DND-41 (cell line): ENCODE measurements around the gene CERS5.

Source experiments
- ATAC-seq: fragments of 200-7000 bp; cut with Tn5 transposase; 3 replicates; pipeline ENCODE4 v1.9.1; 2021; ENCODE audit warnings: low read depth; ENCODE audit not compliant: insufficient read depth
- DNase-seq: peaks from one replicate; pipeline ENCODE4 v3.0.0-alpha.2; 2020
- H2AFZ ChIP-seq: 2 replicates; pipeline ENCODE4 v1.6.0; 2012; ENCODE audit warnings: low read depth, low read length
- H3K27ac ChIP-seq: 2 replicates; pipeline ENCODE4 v1.5.1; 2012; ENCODE audit warnings: low read length, inconsistent platforms
- H3K27me3 ChIP-seq: fragments of 200-600 bp; sonication (generic); 2 replicates; pipeline ENCODE4 v1.6.0; 2012; ENCODE audit warnings: low read length, mild to moderate bottlenecking, inconsistent platforms; ENCODE audit not compliant: insufficient read depth, poor library complexity
- H3K36me3 ChIP-seq: 2 replicates; pipeline ENCODE4 v1.5.1; 2012; ENCODE audit warnings: low read length, inconsistent platforms; ENCODE audit not compliant: insufficient read depth
- H3K4me1 ChIP-seq: 2 replicates; pipeline ENCODE4 v1.5.1; 2012; ENCODE audit warnings: mild to moderate bottlenecking, low read length; ENCODE audit not compliant: insufficient read depth
- H3K4me2 ChIP-seq: 2 replicates; pipeline ENCODE4 v1.6.0; 2012; ENCODE audit warnings: mild to moderate bottlenecking, moderate library complexity, low read length, inconsistent platforms; ENCODE audit not compliant: insufficient read depth
- H3K4me3 ChIP-seq, 2 experiments: fragments of 200-600 bp in 1 of 2; shearing (Covaris generic) in 1 of 2; 2 replicates each; pipeline ENCODE4 v1.5.1; 2012 to 2016; ENCODE audit warnings: inconsistent platforms in 2 of 2, low read length in 2 of 2, mild to moderate bottlenecking in 2 of 2, low read depth in 1 of 2, moderate library complexity in 1 of 2
- H3K79me2 ChIP-seq: 2 replicates; pipeline ENCODE4 v1.6.0; 2012; ENCODE audit warnings: low read length, inconsistent platforms; ENCODE audit not compliant: insufficient read depth
- H3K9ac ChIP-seq: 2 replicates; pipeline ENCODE4 v1.6.0; 2012; ENCODE audit warnings: low read depth, mild to moderate bottlenecking, inconsistent platforms, low read length, moderate library complexity
- H3K9me3 ChIP-seq: 2 replicates; pipeline ENCODE4 v1.5.1; 2012; ENCODE audit warnings: low read length, moderate library complexity, mild to moderate bottlenecking, inconsistent platforms; ENCODE audit not compliant: insufficient read depth, severe bottlenecking
- H4K20me1 ChIP-seq: 2 replicates; pipeline ENCODE4 v1.6.0; 2012; ENCODE audit warnings: low read length; ENCODE audit not compliant: insufficient read depth
- CTCF ChIP-seq: IDR thresholded peaks from 2 replicates; pipeline ENCODE4 v1.5.1; 2012; ENCODE audit warnings: borderline replicate concordance, low read length, moderate library complexity, mild to moderate bottlenecking; ENCODE audit not compliant: poor library complexity, severe bottlenecking; ENCODE audit errors: extremely low read depth
- EZH2 ChIP-seq: IDR thresholded peaks from 3 replicates; pipeline ENCODE4 v1.6.1; 2012; ENCODE audit warnings: borderline replicate concordance, low read depth, mild to moderate bottlenecking, moderate library complexity, low read length, inconsistent platforms; ENCODE audit not compliant: severe bottlenecking

CERS5 gene

GRCh38 chr12:50185301-50185895 is 18.2 kb upstream of the CERS5 start:
- no peak for TF ChIP-seq CTCF
- no peak for TF ChIP-seq EZH2
- peaks cover 11% of the 10 kb centered on the region; the same call in 1 of the 2 replicates for H3K36me3 ChIP-seq
- H3K9ac ChIP-seq, result no peak overlapping the region
- no peaks in the 10 kb centered on the region for H4K20me1 ChIP-seq
- H3K27ac ChIP-seq, result no peak overlapping the region
- H3K27me3 ChIP-seq, result no peaks in the 10 kb centered on the region
- no peak for ATAC-seq
- H3K79me2 ChIP-seq, result no peaks in the 10 kb centered on the region
- H3K9me3 ChIP-seq, result no peaks in the 10 kb centered on the region
- no peak for DNase-seq
- no peak overlapping the region for H2AFZ ChIP-seq
- H3K4me1 ChIP-seq, result no peaks in the 10 kb centered on the region
- H3K4me3 ChIP-seq, result no peak overlapping the region
- H3K4me2 ChIP-seq, result no peak overlapping the region

GRCh38 chr12:50184261-50184660 is 17.1 kb upstream of the CERS5 start:
- Histone ChIP-seq H3K36me3 (peaks cover 11% of the 10 kb centered on the region; the same call in 1 of the 2 replicates), H4K20me1 (no peaks in the 10 kb centered on the region), H2AFZ (no peak overlapping the region), H3K79me2 (no peaks in the 10 kb centered on the region), H3K4me3 (no peak overlapping the region), H3K27ac (no peak overlapping the region), H3K4me2 (no peak overlapping the region), H3K27me3 (no peaks in the 10 kb centered on the region), H3K9me3 (no peaks in the 10 kb centered on the region), H3K9ac (no peak overlapping the region), H3K4me1 (no peaks in the 10 kb centered on the region)
- no peak for TF ChIP-seq EZH2
- no peak for TF ChIP-seq CTCF
- DNase-seq, result no peak
- no peak for ATAC-seq

- no peaks in the 10 kb centered on the region for H4K20me1 ChIP-seq
- peaks cover 12% of the 10 kb centered on the region; the same call in 1 of the 2 replicates for H3K36me3 ChIP-seq
- H3K4me1 ChIP-seq, result no peaks in the 10 kb centered on the region
- H3K9me3 ChIP-seq, result no peaks in the 10 kb centered on the region
- no peak overlapping the region for H3K4me2 ChIP-seq
- no peak overlapping the region for H3K4me3 ChIP-seq
- no peaks in the 10 kb centered on the region for H3K79me2 ChIP-seq
- no peaks in the 10 kb centered on the region for H3K27me3 ChIP-seq
- H2AFZ ChIP-seq, result no peak overlapping the region
- no peak overlapping the region for H3K9ac ChIP-seq
- ATAC-seq (no peak), DNase-seq (no peak)
- TF ChIP-seq CTCF (no peak), EZH2 (no peak)
- H3K27ac ChIP-seq, result no peak overlapping the region
Measured at GRCh38 chr12:50182461-50182860, 15.3 kb upstream of the CERS5 start.
